ENCODE data around the gene FNDC3B.

- TF ChIP-seq, protein P1, sequence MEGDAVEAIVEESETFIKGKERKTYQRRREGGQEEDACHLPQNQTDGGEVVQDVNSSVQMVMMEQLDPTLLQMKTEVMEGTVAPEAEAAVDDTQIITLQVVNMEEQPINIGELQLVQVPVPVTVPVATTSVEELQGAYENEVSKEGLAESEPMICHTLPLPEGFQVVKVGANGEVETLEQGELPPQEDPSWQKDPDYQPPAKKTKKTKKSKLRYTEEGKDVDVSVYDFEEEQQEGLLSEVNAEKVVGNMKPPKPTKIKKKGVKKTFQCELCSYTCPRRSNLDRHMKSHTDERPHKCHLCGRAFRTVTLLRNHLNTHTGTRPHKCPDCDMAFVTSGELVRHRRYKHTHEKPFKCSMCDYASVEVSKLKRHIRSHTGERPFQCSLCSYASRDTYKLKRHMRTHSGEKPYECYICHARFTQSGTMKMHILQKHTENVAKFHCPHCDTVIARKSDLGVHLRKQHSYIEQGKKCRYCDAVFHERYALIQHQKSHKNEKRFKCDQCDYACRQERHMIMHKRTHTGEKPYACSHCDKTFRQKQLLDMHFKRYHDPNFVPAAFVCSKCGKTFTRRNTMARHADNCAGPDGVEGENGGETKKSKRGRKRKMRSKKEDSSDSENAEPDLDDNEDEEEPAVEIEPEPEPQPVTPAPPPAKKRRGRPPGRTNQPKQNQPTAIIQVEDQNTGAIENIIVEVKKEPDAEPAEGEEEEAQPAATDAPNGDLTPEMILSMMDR (IDR thresholded peaks at IDR 0.05): no peak
- TF ChIP-seq EP300 (IDR thresholded peaks at IDR 0.05) (no peak), POLR2A (IDR thresholded peaks at IDR 0.05) (no peak)
Observed at GRCh38 chr3:172410702-172411477, 371.5 kb downstream of the FNDC3B start.
